Measurements from ENCODE around the gene INPP5A.

DNA sequence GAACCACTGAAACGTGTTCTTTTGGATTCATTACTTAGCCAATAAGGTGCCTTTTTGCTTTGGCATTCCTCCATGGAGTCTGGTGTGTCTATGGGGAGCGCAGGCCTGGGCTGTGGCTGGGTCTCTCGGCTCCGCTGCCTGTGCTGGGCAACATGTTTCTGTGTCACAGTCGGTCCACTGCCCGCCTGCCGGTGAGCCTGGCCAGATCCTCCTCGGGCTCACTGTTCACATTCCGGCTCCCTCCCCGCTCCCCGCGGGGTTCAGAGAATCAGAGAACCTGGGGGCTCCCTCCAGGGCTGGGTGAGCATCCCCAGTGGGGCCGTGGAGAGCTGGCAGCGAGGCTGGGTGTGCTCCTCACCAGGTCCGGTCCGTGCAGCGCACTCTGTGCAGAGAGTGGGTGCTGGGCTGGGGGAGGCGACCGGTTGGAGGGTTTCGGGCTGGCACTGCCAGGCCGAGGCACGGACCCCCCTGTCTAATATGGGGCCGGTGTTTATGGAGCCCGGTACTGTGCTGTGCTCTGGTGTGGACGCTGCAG, 70.4 kb downstream of the INPP5A start:
- TF ChIP-seq, protein P1, sequence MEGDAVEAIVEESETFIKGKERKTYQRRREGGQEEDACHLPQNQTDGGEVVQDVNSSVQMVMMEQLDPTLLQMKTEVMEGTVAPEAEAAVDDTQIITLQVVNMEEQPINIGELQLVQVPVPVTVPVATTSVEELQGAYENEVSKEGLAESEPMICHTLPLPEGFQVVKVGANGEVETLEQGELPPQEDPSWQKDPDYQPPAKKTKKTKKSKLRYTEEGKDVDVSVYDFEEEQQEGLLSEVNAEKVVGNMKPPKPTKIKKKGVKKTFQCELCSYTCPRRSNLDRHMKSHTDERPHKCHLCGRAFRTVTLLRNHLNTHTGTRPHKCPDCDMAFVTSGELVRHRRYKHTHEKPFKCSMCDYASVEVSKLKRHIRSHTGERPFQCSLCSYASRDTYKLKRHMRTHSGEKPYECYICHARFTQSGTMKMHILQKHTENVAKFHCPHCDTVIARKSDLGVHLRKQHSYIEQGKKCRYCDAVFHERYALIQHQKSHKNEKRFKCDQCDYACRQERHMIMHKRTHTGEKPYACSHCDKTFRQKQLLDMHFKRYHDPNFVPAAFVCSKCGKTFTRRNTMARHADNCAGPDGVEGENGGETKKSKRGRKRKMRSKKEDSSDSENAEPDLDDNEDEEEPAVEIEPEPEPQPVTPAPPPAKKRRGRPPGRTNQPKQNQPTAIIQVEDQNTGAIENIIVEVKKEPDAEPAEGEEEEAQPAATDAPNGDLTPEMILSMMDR (IDR thresholded peaks at IDR 0.05): no peak
- TF ChIP-seq EP300 (IDR thresholded peaks at IDR 0.05): no peak

Measured in upper lobe of left lung (tissue), 4 donors.